Suppressor macrophage treated with lipopolysaccharide for 1 hour (primary cell): ENCODE measurements around the gene RAP1GAP.

Experiments
- DNase-seq, 3 donors: peaks; one replicate each; pipeline ENCODE4 v3.0.0-alpha.2; 2020 to 2022

The RAP1GAP gene

GRCh38 chr1:21589618-21590017 is 79.5 kb downstream of the RAP1GAP start:
- no peak for DNase-seq

DNA sequence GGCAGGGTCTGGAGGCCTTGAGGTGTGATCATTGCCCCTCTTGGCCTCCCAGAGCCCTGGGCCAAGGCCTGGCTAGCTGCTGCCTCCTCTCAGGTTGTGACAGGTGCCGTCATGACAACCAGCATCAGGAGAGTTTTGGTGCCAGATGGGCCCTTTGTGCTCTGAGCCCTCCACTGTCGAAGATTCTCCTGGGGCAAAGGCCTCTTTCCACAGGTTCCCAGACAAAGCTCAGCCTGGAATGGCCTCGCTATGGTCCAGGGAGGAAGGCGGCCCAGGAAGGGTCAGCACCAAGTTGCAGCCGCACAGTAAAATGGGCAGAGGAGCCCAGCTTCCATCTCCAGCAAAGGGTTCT is 81.6 kb downstream of the RAP1GAP start:
- no peak for DNase-seq

DNA sequence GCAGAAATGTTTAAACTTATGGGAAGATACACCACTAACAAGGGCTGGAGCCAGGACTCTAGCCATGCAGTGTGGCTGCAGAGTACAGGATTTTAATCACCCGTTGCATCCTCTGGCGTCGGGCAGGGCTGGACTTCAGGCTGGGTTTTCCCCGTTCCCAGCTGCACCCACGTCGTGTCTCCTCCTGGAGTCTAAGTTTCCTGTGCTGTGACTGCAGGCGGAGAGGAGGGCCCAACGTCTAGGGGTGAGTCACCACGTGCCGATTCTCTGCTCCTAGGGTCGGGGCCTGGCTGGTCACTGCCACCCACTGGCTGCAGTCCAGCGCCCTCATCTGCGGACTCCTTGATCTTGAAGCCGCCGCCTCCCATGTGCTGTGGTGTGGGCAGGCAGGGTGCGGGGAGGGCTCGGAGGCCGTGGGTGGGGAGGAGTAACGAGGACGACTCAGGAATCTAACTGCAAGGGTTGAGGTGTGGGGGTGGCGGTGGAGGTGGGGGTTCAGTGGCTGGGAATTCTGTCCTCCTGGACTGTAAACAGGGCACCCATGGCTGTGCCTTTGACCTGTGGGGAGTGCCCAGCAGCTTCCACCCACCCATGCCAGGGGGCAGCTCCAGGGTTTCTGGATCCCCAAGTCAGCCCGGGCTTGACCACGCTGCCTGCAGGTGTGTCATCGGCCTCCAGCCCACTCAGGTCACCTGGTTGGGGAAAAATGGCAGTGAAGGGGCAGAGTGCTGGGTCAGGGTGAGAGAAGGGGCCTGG is 82.1 kb downstream of the RAP1GAP start:
- peak; percentile 86 to 93 (median 92) for DNase-seq

DNA sequence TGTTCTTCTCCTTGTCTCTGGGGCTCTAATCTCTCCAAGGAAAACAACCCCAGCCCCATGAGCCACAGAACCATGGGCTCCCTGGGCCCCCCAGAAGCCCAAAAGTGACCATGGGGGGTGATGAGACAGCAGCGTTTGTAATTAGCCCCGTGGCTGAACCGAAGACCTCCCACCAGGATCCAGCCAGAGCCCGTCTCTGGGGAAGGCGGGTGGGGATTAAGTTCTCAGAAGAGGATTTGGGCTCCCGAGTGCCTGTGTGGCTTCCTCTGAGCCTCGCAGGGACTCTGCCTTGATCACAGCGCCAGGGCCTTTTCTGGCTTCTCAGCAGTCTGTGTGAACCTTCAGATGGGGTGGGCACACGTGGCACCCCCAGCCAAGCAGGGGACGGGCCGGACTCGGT is 82.9 kb downstream of the RAP1GAP start:
- no peak for DNase-seq

DNA sequence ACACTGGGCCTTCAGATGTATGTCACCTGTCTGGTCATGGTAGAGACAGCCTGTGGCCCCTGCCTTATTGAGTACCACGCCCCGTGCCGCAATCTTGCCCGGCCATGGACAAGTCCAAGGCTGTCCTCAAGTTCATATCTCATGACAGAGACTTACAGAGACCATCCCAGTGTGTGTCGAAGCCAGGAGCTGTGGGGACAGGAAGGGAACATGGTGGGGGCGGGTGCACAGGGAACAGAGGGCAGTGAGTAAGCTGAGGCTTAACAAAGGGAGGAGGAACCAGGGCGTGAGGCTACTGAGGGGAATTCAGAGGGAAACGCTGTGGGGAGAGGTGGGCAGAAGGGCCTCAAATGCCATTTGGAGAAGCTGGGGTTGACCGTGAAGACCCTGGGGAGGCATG is 84.1 kb downstream of the RAP1GAP start:
- DNase-seq: peak; percentile 72 to 85 (median 84)

- no peak for DNase-seq
These were observed 85.1 kb downstream of the RAP1GAP start for GRCh38 chr1:21584096-21584495.

DNA sequence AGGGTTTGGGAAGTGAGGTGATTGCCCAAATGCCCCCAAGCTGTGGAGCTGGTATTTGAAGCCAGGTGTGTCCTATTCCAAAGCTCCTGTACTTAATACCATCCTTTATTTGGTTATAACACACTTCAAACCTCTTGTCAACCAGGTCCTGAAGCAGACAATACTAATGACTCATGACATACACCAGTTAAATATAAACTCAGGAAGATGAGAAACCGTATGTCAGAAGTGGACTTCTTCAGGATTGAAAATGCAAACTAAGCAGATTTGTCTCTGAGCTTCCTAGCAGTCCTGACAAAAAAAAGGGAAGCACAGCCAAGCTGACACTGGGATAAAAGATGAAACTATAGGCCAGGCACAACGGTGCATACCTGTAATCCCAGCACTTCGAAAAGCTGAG is 89.4 kb downstream of the RAP1GAP start:
- DNase-seq: peak; percentile 34 to 62 (median 60)

DNA sequence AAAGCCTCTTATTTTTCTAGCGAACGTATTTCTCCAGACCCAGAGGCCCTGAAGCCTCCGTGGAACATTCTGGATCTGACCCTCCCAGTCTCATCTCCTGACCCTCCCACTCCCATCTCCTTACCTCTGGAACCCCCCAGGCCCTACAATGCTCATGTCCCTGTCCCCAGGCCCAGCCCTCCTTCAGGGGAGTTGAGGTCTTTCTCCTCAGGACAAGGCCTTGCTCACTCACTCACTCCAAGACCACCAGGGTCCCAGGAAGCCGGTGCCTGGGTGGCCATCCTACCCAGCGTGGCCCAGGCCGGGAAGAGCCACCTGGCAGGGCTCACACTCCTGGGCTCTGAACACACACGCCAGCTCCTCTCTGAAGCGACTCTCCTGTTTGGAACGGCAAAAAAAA is 91.2 kb downstream of the RAP1GAP start:
- no peak for DNase-seq

GRCh38 chr1:21577324-21577723 is 91.8 kb downstream of the RAP1GAP start:
- DNase-seq: no peak

DNA sequence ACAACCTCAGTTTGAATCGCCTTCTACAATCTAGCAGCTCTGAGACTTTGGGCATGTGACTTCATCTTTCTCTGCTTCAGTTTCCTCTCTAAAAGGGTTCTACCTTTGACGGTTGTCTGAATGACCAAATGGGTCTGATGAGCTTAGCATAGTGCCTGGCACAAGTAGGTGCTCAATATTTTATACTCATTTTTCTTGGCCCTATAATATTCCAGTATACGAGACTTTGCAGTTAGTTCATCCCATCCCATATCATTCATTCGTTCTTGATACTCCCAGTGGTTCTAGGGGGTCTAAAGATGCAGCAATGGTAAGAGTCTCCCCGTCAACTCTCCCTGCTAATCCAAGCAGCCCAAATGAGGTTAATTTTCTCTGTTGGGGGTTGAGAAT is 92.4 kb downstream of the RAP1GAP start:
- no peak for DNase-seq

- no peak for DNase-seq
These were observed 92.9 kb downstream of the RAP1GAP start for GRCh38 chr1:21576031-21576797.

- DNase-seq: no peak
These were observed 93.7 kb downstream of the RAP1GAP start for GRCh38 chr1:21575351-21575942.

DNA sequence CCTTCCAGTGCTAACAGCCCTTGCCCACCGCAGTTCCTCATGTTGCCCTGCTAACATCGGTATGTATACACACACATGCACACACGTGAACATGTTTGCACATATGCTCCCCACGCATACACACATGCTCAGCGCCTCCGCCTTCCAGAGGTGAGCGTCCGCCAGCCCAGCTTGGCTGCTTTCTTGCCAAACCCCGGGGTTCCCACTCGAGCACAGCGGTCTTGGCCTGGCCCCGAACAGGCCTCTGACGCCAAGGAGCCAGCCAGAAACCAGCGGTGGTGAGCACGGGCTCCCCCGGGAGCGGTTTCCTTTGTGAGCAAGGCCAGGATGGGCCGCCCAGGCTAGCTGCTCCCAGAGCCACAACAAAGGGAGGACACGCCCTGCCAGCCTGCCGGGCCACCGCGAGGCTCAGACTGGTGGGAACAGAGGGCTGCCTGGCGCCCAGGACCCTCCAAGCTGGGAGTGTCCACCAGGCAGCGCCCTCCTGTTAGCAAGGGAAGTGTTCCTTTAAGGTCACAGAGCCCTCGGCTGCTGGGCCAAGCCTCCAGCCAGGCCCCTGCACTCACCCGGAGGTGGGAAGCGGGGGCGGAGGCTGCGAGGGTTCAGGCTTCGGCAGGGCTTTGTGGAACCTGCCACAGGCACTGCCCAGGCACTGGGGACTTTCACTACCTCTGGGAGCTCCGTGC is 94.5 kb downstream of the RAP1GAP start:
- no peak for DNase-seq

DNA sequence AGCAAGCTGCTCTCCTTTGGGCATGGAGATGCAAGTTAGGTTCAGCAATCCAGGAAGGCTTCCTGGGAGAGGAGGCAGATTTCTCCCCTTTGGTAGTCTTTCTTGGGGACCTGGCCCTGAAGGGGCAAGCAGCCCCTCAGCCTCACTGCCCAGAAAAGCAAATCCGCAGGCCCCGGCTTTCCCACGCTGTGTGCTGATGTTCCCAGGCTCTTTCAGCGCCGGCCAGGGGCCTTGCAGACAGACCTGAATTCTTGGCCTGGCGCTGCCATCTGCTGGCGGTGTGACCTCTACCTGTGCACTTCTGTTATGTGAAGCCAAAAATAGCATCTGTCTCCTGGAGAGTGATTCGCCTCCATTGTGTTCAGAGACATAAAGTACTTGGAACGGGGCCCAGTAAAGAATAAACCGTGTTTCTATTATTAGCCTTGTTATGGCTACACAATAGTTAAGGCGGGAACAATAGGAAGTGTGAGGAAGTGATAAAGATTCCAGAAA is 95.1 kb downstream of the RAP1GAP start:
- peak in 2 of 3 donors; percentile 14 to 24 for DNase-seq

DNA sequence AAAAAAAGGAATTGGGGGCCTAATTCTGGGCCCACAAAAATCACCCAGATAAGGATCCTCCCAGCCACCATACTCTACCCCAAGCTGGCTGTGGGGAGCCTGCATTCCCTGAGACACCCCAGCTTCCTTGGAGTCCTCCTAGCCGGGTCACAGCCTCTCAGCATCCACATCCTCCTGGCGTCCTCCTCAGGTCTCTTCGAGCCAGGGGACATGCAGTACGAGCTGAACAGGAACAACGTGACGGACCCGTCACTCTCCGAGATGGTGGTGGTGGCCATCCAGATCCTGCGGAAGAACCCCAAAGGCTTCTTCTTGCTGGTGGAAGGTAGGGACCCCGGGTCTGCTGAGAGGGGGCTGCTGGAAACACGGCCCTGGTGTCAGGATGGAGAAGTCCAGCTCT is 95.7 kb downstream of the RAP1GAP start:
- DNase-seq: no peak

DNA sequence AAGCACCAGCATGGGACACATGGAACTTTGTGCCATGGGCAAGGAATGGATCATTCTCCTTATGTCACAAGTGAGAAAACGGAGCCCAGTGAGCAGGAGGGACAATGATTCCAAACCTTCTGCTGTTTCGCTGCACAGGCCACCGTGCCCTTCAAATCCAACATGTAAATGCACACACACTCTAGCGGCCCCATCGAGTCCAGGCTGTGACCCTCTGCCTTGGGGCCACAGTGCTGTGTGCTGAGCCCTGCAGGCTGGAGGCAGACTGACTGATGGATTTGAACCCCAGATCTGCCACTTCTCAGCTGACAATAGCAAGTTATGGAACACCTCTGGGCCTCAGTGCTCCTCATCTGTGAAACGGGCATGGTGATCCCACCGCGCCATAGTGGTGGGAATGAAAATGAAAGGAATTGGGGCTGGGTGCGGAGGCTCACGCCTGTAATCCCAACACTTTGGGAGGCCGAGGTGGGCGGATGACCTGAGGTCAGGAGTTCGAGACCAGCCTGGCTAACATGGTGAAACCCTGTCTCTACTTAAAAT is 96.4 kb downstream of the RAP1GAP start:
- DNase-seq: no peak

- no peak for DNase-seq
These were observed 96.9 kb downstream of the RAP1GAP start for GRCh38 chr1:21572221-21572620.

DNA sequence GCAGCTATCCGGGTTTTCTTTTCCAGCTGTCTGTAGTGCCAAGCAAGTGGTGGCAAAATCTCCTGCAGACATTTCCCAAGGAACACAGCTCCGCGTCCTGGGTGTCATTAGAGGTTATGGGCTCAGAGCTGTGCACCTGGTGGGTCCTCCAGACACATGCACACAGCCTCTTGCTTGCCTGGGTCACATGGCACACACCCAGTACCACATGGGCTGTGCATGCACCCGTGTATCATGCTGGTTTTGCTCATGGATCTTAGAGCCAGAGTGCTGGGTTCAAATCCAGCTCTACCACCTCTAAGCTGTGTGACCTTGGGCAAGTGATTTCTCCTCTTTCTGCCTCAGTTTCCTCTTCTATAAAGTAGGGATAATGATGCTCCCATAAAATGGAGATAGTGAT is 98.3 kb downstream of the RAP1GAP start:
- DNase-seq: no peak

- DNase-seq: no peak
These were observed 98.7 kb downstream of the RAP1GAP start for GRCh38 chr1:21570528-21570875.

- DNase-seq: no peak
These were observed 99.2 kb downstream of the RAP1GAP start for GRCh38 chr1:21569820-21570527.

DNA sequence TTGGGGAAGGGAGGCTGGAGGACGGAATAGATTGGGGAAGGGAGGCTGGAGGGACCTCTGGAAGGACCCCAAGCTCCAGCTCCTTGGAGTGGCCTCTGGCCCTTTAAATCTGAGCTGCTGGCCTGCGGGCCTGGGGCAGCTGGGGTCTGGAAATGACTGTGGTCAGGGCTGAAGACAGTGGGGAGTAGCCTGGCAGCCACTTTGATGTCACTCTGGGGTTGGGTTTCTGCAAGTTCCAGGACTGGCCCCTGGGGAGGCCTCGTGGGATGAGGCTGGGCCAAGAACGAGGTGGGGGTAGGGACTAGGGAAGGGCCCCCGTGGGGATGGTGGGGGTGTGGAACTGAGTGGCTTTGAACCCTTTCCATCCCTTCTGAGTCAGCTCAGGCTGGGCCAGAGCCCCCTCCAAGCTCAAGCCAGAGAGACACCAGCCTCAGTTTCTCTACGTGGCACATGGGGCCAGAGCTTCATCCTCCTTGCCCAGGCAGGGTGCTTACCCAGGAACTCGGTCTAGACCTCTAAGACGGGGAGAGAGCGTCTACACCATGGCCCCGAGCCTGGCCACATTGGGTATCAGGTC is 100.3 kb downstream of the RAP1GAP start:
- DNase-seq: no peak
